Lung (tissue), 12 donors: ENCODE measurements around the gene KCND2. TPM values are rescaled to one million over a fixed set of nuclear protein-coding genes. Genes with fewer than 3 reads are reported as not detected.

Experiments
- ATAC-seq: fragments of 200-7000 bp; cut with Tn5 transposase; one replicate; pipeline ENCODE4 v1.9.1; 2020; ENCODE audit warnings: moderate number of reproducible peaks; ENCODE audit not compliant: insufficient read depth, low FRiP score
- DNase-seq, 3 donors: peaks; one replicate each; pipeline ENCODE4 v3.0.0-alpha.2; 2013 to 2017
- H3K27ac ChIP-seq, 2 donors: one replicate each; pipeline ENCODE4 v1.5.1; 2013; ENCODE audit warnings: mild to moderate bottlenecking in 2 of 2, moderate library complexity in 2 of 2, control low read depth in 1 of 2, inconsistent platforms in 1 of 2, low read depth in 1 of 2, low read length in 1 of 2
- H3K27me3 ChIP-seq, 3 donors: one replicate each; pipeline ENCODE4 v1.5.1; 2013; ENCODE audit warnings: low read length in 2 of 3; ENCODE audit not compliant: control insufficient read depth in 3 of 3, insufficient read depth in 3 of 3
- H3K36me3 ChIP-seq, 4 donors: one replicate each; pipeline ENCODE4 v1.5.1; 2013; ENCODE audit warnings: low read length in 4 of 4, mild to moderate bottlenecking in 1 of 4, moderate library complexity in 1 of 4; ENCODE audit not compliant: control insufficient read depth in 4 of 4, insufficient read depth in 4 of 4
- H3K4me1 ChIP-seq, 5 donors: one replicate each; pipeline ENCODE4 v1.5.1; 2013; ENCODE audit warnings: low read length in 5 of 5, mild to moderate bottlenecking in 2 of 5, moderate library complexity in 1 of 5; ENCODE audit not compliant: control insufficient read depth in 5 of 5, insufficient read depth in 5 of 5
- H3K4me3 ChIP-seq: one replicate; pipeline ENCODE4 v1.5.1; 2013; ENCODE audit warnings: mild to moderate bottlenecking, control low read depth, moderate library complexity
- H3K9ac ChIP-seq, 2 donors: one replicate each; pipeline ENCODE4 v1.5.1; 2013; ENCODE audit warnings: low read length in 2 of 2, control low read depth in 1 of 2; ENCODE audit not compliant: insufficient read depth in 1 of 2
- H3K9me3 ChIP-seq, 4 donors: one replicate each; pipeline ENCODE4 v1.5.1; 2013; ENCODE audit warnings: low read length in 3 of 4, mild to moderate bottlenecking in 1 of 4, moderate library complexity in 1 of 4; ENCODE audit not compliant: control insufficient read depth in 4 of 4, insufficient read depth in 3 of 4
- CTCF ChIP-seq: IDR thresholded peaks from 2 replicates; pipeline ENCODE4 v1.5.1; 2012; ENCODE audit warnings: mild to moderate bottlenecking; ENCODE audit errors: control extremely low read depth, extremely low read depth
- WGBS, 2 donors: extraction: QIAGEN DNeasy Blood & Tissue Kit; methylation state at CpG; one replicate each; pipeline ENCODE4 v1.1.7; 2013; 5-methylcytosine and 5-hydroxymethylcytosine counted together
- polyA plus RNA-seq, 2 donors: library from polyadenylated mRNA; stranded (reverse); fragments of 200-250 nt; gene quantifications; one replicate each; pipeline ENCODE4 v1.2.1, GENCODE V29; 2013
- total RNA-seq, 2 donors: library from RNA; depleted of rRNA in 1 of 2; stranded (reverse); fragments of >200 nt in 1 of 2; gene quantifications; one replicate each; pipeline ENCODE4 v1.2.1, GENCODE V29; 2014 to 2021
- donor health status: control.
- donor health status: control.
- donor health status: Bipolar disorder and iron deficiency.
- donor health status: healthy.
- donor health status: DM: yes; HTN: yes; CAD: no.

Gene KCND2
- total and polyA plus RNA-seq, 4 donors, result 0.03 to 1.1 (median 0.10) TPM

GRCh38 chr7:120311028-120311788, 38.2 kb downstream of the KCND2 start:
- Histone ChIP-seq H3K27ac (no peak overlapping the region), H3K9me3 (no peaks in the 10 kb centered on the region), H3K4me1 (no peaks in the 10 kb centered on the region), H3K4me3 (no peak overlapping the region), H3K27me3 (no peaks in the 10 kb centered on the region), H3K9ac (no peak overlapping the region), H3K36me3 (no peaks in the 10 kb centered on the region)
- WGBS, 2 donors, result 61 to 68% methylated on average over 2 of the region's 2 CpGs
- no peak for DNase-seq
- no peak for TF ChIP-seq CTCF
- no peak for ATAC-seq

GRCh38 chr7:120320218-120320961, 47.4 kb downstream of the KCND2 start:
- Histone ChIP-seq H3K36me3 (no peaks in the 10 kb centered on the region), H3K9me3 (no peaks in the 10 kb centered on the region), H3K27me3 (no peaks in the 10 kb centered on the region), H3K4me3 (no peak overlapping the region), H3K9ac (no peak overlapping the region), H3K27ac (no peak overlapping the region), H3K4me1 (no peaks in the 10 kb centered on the region)
- no peak for TF ChIP-seq CTCF
- 55 to 64% methylated on average over 3 of the region's 3 CpGs for WGBS, 2 donors
- ATAC-seq (no peak), DNase-seq (no peak)

GRCh38 chr7:120327054-120327453, 54.1 kb downstream of the KCND2 start:
- Histone ChIP-seq H3K27ac (no peak overlapping the region), H3K4me1 (no peaks in the 10 kb centered on the region), H3K9me3 (no peaks in the 10 kb centered on the region), H3K36me3 (no peaks in the 10 kb centered on the region), H3K9ac (no peak overlapping the region), H3K27me3 (no peaks in the 10 kb centered on the region), H3K4me3 (no peak overlapping the region)
- 65 to 70% methylated on average over 1 of the region's 1 CpG for WGBS, 2 donors
- TF ChIP-seq CTCF, result no peak
- no peak for DNase-seq
- no peak for ATAC-seq
